Memory B cell (primary cell): ENCODE data around the gene CLDN18.

ENCODE experiments used
- ATAC-seq: fragments of 150-1000 bp; cut with Tn5 transposase; 2 replicates; pipeline ENCODE4 v1.10.0; 2021; ENCODE audit warnings: low read depth, mild to moderate bottlenecking, moderate library complexity
- DNase-seq, 2 donors: peaks; one replicate each; pipeline ENCODE4 v3.0.0; 2022; ENCODE audit warnings: low spot score in 2 of 2
- H3K27ac Mint-ChIP-seq: one replicate; pipeline ENCODE4 v1.8.0; 2022; ENCODE audit warnings: mild to moderate bottlenecking, moderate library complexity, mixed read lengths
- H3K27me3 Mint-ChIP-seq: one replicate; pipeline ENCODE4 v1.8.0; 2022; ENCODE audit warnings: mixed read lengths
- H3K36me3 Mint-ChIP-seq: one replicate; pipeline ENCODE4 v1.8.0; 2022; ENCODE audit warnings: mild to moderate bottlenecking, mixed read lengths
- H3K4me1 Mint-ChIP-seq: one replicate; pipeline ENCODE4 v1.8.0; 2022; ENCODE audit warnings: mixed read lengths
- H3K4me3 Mint-ChIP-seq: one replicate; pipeline ENCODE4 v1.8.0; 2022; ENCODE audit warnings: mild to moderate bottlenecking, moderate library complexity, mixed read lengths
- H3K9me3 Mint-ChIP-seq: one replicate; pipeline ENCODE4 v1.8.0; 2022; ENCODE audit warnings: mixed read lengths

The CLDN18 gene

GRCh38 chr3:138005627-138006026, 4.3 kb upstream of the CLDN18 start:
- no peak overlapping the region for H3K27ac Mint-ChIP-seq
- DNase-seq (no peak), ATAC-seq (no peak)
- no peak overlapping the region for H3K4me3 Mint-ChIP-seq
- no peaks in the 10 kb centered on the region for H3K9me3 Mint-ChIP-seq
- no peaks in the 10 kb centered on the region for H3K36me3 Mint-ChIP-seq
- no peaks in the 10 kb centered on the region for H3K4me1 Mint-ChIP-seq
- H3K27me3 Mint-ChIP-seq, result no peaks in the 10 kb centered on the region

DNA sequence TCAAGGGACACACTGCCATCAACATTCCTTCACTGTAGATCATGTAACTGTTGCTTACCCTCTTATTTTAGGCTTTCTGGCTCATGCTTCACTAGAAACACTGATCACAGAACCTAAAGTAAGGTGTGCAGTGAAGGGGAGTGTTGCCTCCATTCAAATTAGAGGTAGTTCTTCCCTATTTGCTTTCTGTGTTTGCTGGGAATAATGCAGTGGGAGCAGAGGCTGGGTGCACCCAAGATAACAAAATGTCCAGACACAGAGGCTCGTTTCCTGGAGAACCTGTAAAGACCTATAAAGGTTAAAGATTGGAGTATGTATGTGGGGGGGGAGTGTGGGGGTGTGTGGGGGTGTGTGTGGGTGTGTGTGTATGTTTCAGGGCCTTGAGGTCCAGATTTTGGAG, 2.1 kb upstream of the CLDN18 start:
- Mint-ChIP-seq H3K36me3 (no peaks in the 10 kb centered on the region), H3K4me3 (no peak overlapping the region), H3K27me3 (no peaks in the 10 kb centered on the region), H3K9me3 (no peaks in the 10 kb centered on the region), H3K27ac (no peak overlapping the region), H3K4me1 (no peaks in the 10 kb centered on the region)
- ATAC-seq, result no peak
- no peak for DNase-seq

DNA sequence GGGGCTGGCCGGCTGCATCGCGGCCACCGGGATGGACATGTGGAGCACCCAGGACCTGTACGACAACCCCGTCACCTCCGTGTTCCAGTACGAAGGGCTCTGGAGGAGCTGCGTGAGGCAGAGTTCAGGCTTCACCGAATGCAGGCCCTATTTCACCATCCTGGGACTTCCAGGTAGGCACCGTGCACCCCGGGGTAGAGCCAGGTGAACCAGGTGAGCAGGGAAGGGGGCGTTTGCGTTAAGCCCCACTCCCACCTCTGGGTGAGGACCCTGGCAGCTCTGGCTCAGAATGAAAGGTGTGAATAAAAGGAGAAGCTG, 267 bp downstream of the CLDN18 start:
- DNase-seq (no peak), ATAC-seq (no peak)
- H3K27me3 Mint-ChIP-seq, result no peaks in the 10 kb centered on the region
- H3K4me3 Mint-ChIP-seq, result no peak overlapping the region
- H3K27ac Mint-ChIP-seq, result no peak overlapping the region
- H3K36me3 Mint-ChIP-seq, result no peaks in the 10 kb centered on the region
- no peaks in the 10 kb centered on the region for H3K9me3 Mint-ChIP-seq
- no peaks in the 10 kb centered on the region for H3K4me1 Mint-ChIP-seq

- no peaks in the 10 kb centered on the region for H3K27me3 Mint-ChIP-seq
- H3K36me3 Mint-ChIP-seq, result no peaks in the 10 kb centered on the region
- no peak overlapping the region for H3K4me3 Mint-ChIP-seq
- H3K9me3 Mint-ChIP-seq, result no peaks in the 10 kb centered on the region
- H3K4me1 Mint-ChIP-seq, result no peaks in the 10 kb centered on the region
- ATAC-seq, result no peak
- no peak for DNase-seq
- no peak overlapping the region for H3K27ac Mint-ChIP-seq
Measured at GRCh38 chr3:138011722-138012121, 1.8 kb downstream of the CLDN18 start.

DNA sequence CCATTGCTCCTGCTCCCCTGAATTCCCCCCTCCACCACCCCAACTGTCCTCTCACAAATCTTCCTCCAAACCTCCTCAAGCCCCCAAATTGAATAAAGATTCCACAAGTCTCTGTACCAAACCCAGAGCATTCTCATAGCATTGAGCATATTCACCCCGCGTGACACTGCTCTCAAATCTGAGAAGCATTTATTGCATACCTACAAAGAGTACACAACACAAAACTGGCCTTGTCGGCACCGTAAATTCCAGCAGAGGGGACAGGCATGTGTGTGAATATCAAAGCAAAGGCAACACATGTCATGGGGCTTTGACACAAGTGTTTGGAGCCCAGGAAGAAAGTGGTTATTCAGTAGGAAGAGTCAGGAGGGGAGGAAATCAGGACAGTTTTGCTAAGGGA, 2.6 kb downstream of the CLDN18 start:
- no peaks in the 10 kb centered on the region for H3K9me3 Mint-ChIP-seq
- DNase-seq (no peak), ATAC-seq (no peak)
- H3K27ac Mint-ChIP-seq, result no peak overlapping the region
- no peaks in the 10 kb centered on the region for H3K27me3 Mint-ChIP-seq
- H3K36me3 Mint-ChIP-seq, result no peaks in the 10 kb centered on the region
- no peak overlapping the region for H3K4me3 Mint-ChIP-seq
- no peaks in the 10 kb centered on the region for H3K4me1 Mint-ChIP-seq

- Mint-ChIP-seq H3K4me3 (no peak overlapping the region), H3K27me3 (no peaks in the 10 kb centered on the region), H3K36me3 (peaks cover 2% of the 10 kb centered on the region), H3K4me1 (no peaks in the 10 kb centered on the region), H3K9me3 (no peaks in the 10 kb centered on the region), H3K27ac (no peak overlapping the region)
- no peak for ATAC-seq
- no peak for DNase-seq
Measured at GRCh38 chr3:138016065-138016464, 6.1 kb downstream of the CLDN18 start.

GRCh38 chr3:138019281-138020069, 9.5 kb downstream of the CLDN18 start:
- peaks cover 2% of the 10 kb centered on the region for H3K36me3 Mint-ChIP-seq
- no peak for DNase-seq
- ATAC-seq, result no peak
- no peak overlapping the region for H3K4me3 Mint-ChIP-seq
- H3K27me3 Mint-ChIP-seq, result no peaks in the 10 kb centered on the region
- no peaks in the 10 kb centered on the region for H3K4me1 Mint-ChIP-seq
- H3K9me3 Mint-ChIP-seq, result no peaks in the 10 kb centered on the region
- no peak overlapping the region for H3K27ac Mint-ChIP-seq

DNA sequence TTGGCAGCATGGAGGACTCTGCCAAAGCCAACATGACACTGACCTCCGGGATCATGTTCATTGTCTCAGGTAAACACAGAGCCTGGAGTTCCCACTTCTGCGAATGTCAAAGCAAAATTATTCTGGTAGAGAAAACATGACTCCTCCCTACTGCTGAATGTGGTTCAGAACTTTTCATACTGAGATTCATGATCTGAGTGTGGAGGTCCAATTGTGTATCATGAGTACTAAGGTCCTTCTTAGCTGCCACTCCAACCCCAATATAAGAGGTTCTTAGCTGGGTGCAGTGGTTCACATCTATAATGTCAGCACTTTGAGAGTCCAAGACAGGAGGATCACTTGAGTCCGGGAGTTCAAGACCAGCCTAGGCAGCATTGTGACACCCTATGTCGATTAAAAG, 13.8 kb downstream of the CLDN18 start:
- Mint-ChIP-seq H3K27ac (no peak overlapping the region), H3K9me3 (no peaks in the 10 kb centered on the region), H3K36me3 (no peaks in the 10 kb centered on the region), H3K27me3 (no peaks in the 10 kb centered on the region), H3K4me1 (no peaks in the 10 kb centered on the region), H3K4me3 (no peak overlapping the region)
- no peak for ATAC-seq
- DNase-seq, result no peak

DNA sequence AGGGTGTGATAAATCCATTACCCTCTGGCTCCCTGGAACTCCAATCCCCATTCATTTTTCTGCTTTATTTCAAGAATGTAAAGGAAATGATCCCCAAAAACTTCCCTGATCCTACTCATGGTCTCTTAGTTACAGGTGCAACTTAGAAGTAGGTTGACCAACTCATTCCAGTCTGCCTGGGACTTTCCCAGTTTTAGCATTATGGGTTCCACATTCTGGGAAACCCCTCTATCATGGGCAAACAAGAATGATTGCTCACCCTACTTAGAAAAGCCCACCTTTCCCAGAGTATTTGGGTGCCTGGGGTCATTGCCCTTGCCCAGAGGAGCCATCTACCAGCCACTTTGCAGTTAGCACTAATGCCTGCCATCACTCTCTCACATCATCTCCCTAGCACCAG, 15.6 kb downstream of the CLDN18 start:
- Mint-ChIP-seq H3K4me3 (no peak overlapping the region), H3K27ac (no peak overlapping the region), H3K9me3 (no peaks in the 10 kb centered on the region), H3K27me3 (no peaks in the 10 kb centered on the region), H3K36me3 (no peaks in the 10 kb centered on the region), H3K4me1 (no peaks in the 10 kb centered on the region)
- DNase-seq, result no peak
- ATAC-seq, result no peak

GRCh38 chr3:138027821-138028220, 17.9 kb downstream of the CLDN18 start:
- no peaks in the 10 kb centered on the region for H3K4me1 Mint-ChIP-seq
- H3K27ac Mint-ChIP-seq, result no peak overlapping the region
- H3K4me3 Mint-ChIP-seq, result no peak overlapping the region
- H3K36me3 Mint-ChIP-seq, result no peaks in the 10 kb centered on the region
- ATAC-seq (no peak), DNase-seq (no peak)
- H3K9me3 Mint-ChIP-seq, result no peaks in the 10 kb centered on the region
- peaks cover 2% of the 10 kb centered on the region for H3K27me3 Mint-ChIP-seq

- Mint-ChIP-seq H3K27ac (no peak overlapping the region), H3K4me3 (no peak overlapping the region)
- ATAC-seq, result no peak
Measured at GRCh38 chr3:138030734-138031280, 20.8 kb downstream of the CLDN18 start.

GRCh38 chr3:138031536-138031935, 21.6 kb downstream of the CLDN18 start:
- H3K27me3 Mint-ChIP-seq, result peaks cover 5% of the 10 kb centered on the region
- ATAC-seq, result no peak

More at GRCh38 chr3:138030734-138031280, 20.8 kb downstream of the CLDN18 start:
- no peaks in the 10 kb centered on the region for H3K9me3 Mint-ChIP-seq
- H3K4me1 Mint-ChIP-seq, result no peaks in the 10 kb centered on the region
- H3K36me3 Mint-ChIP-seq, result no peaks in the 10 kb centered on the region
- no peak for DNase-seq
- H3K27me3 Mint-ChIP-seq, result peaks cover 5% of the 10 kb centered on the region

GRCh38 chr3:138032567-138032966, 22.6 kb downstream of the CLDN18 start:
- no peak for DNase-seq
- Mint-ChIP-seq H3K4me1 (no peaks in the 10 kb centered on the region), H3K27ac (no peak overlapping the region), H3K36me3 (no peaks in the 10 kb centered on the region), H3K9me3 (no peaks in the 10 kb centered on the region), H3K27me3 (peaks cover 5% of the 10 kb centered on the region), H3K4me3 (no peak overlapping the region)
- no peak for ATAC-seq

More at GRCh38 chr3:138031536-138031935, 21.6 kb downstream of the CLDN18 start:
- Mint-ChIP-seq H3K9me3 (no peaks in the 10 kb centered on the region), H3K4me1 (no peaks in the 10 kb centered on the region), H3K27ac (no peak overlapping the region), H3K4me3 (no peak overlapping the region), H3K36me3 (no peaks in the 10 kb centered on the region)
- DNase-seq, result no peak

GRCh38 chr3:138033202-138033691, 23.3 kb downstream of the CLDN18 start:
- Mint-ChIP-seq H3K4me3 (no peak overlapping the region), H3K36me3 (no peaks in the 10 kb centered on the region), H3K4me1 (no peaks in the 10 kb centered on the region), H3K27ac (no peak overlapping the region), H3K9me3 (no peaks in the 10 kb centered on the region), H3K27me3 (peaks cover 6% of the 10 kb centered on the region)
- ATAC-seq, result no peak
- DNase-seq, result no peak

- Mint-ChIP-seq H3K27me3 (peaks cover 8% of the 10 kb centered on the region), H3K4me3 (no peak overlapping the region), H3K36me3 (no peaks in the 10 kb centered on the region), H3K4me1 (no peaks in the 10 kb centered on the region), H3K27ac (no peak overlapping the region), H3K9me3 (no peaks in the 10 kb centered on the region)
- ATAC-seq (no peak), DNase-seq (no peak)
Measured at GRCh38 chr3:138034918-138035317, 25.0 kb downstream of the CLDN18 start.
